HTR-8/SVneo (cell line): ENCODE results near the gene TAF1B.

ENCODE experiments used
- DNase-seq: peaks from one replicate; pipeline ENCODE4 v3.0.0; 2011; ENCODE audit warnings: low spot score, mixed read lengths; ENCODE audit not compliant: insufficient read length
- FAIRE-seq: peaks from 2 replicates; lab custom pipeline; 2011; peaks lifted over from hg19 to GRCh38; lab: Jason Lieb, UNC

TAF1B gene

DNA sequence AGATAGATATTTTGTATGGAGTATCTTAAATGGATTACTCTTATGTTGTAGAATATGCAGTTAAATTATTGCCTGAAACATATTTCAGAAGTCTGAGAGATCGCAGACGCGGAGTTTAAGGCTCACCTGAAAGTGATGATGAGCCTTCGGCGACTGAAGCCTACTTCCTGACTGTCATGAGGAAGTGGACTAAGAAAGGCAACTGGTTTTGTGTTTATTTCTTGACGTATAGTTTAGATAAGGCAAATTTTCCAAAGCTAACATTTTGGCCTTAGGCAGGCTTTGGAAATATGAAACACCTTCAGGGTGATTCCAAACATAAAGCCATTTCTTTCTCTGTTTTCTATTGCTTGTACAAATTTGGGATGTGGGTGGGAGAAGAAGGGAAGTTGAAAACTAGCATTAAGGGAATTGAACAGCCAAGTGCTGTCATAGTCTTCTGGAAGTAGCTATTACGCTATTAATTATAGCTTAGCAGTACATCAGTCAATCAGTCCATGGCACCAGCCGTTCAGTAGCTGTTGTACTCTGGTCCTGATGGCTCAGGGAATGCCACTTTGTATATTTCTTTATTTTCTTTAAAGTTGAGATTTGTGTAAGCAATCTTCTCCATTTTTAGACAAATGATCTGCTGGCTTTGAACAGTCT, 109.7 kb downstream of the TAF1B start:
- FAIRE-seq (no peak), DNase-seq (no peak)

DNA sequence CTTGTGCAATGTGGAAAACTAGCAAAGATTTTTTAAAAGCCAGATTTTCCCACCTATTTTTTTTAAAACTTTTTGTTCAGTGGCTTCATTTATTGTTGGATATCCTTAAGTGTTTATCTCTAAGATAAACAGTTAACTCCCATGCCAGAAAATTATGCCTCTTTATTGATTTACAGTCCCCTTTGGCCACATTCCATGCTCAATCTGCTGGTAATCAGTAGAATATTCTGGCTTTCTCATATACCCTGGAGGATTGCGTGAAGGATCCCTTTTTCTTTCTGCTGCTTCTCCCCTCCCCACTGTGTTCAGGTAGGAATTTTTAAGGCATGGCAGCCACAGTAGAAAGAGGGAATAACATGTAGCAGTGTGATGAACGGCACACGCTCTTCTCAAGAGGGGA, 110.9 kb downstream of the TAF1B start:
- no peak for DNase-seq
- no peak for FAIRE-seq

DNA sequence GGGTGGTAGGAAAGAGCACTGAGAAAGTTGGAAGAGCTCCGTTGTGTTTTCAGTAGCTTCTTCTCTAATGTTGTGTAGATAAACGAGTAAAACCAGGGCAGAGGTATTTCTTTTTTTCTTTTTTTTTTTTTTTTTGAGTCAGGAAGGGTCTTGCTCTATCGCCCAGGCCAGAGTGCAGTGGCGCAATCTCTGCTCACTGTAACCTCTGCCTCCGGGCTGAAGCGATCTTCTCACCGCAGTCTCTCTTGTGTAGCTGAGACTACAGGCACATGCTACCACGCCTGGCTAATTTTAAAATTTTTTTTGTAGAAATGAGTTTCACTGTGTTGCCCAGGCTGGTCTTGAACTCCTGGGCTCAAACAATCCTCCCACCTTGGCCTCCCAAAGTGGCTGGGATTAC, 114.8 kb downstream of the TAF1B start:
- FAIRE-seq = no peak
- no peak for DNase-seq

DNA sequence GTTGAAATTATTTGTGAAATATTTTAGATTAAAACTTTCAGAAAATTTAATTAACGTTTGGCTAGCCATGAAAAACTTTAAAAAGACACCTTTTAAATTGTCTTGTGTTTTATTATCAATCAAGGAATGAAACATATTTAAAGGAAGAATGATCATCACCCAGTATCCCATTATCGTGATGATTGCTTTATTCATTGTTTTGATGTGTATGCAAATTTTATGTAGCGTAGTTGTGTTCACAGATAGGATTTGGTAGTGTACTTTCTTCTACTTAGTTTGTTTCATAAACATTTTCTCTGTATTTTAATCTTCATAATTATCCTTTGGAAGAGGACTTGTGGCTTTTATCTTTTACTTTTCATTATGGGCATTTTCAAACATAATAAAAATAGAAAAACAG, 116.0 kb downstream of the TAF1B start:
- FAIRE-seq = no peak
- no peak for DNase-seq

DNA sequence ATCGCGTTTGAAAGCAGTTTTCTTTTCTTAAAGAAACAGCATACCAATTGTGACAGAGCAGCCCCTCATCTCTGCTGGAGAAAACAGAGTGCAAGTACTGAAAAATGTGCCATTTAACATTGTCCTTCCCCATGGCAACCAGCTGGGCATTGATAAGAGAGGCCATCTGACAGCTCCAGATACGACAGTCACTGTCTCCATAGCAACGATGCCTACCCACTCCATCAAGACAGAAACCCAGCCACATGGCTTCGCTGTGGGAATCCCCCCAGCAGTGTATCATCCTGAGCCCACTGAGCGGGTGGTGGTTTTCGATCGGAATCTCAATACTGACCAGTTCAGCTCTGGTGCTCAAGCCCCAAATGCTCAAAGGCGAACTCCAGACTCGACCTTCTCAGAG, 117.7 kb downstream of the TAF1B start:
- FAIRE-seq (no peak), DNase-seq (no peak)

DNA sequence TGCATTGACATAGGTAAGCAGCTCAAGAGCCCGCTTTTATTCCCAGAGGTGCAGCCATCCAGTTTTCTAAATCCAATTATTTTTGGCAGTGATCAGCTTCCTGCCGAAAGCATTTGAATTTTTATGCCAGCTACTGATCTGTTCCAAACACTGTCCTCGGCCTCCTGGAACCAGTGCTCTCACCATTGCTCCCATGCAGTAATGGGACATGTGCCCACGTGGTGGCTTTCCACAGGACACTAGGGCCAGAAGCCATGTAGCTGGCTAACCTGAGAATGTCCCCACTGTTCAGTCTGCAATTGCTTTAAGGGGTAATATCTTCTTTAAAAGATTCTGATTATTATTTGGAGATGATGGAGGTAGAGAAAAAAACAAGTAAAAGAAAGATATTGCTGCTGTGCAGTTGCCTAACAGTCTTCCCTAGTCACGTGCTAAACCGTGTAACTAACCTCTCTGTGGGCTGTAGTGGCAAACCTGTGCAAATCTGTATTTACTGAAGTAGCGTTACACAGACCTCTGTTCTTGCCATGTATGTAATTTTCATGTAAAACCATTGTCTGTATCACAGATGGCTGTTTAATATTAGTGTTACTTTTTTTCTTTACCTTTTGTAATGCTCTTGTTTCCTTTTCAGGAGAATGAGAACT, 121.2 kb downstream of the TAF1B start:
- DNase-seq (no peak), FAIRE-seq (no peak)

DNA sequence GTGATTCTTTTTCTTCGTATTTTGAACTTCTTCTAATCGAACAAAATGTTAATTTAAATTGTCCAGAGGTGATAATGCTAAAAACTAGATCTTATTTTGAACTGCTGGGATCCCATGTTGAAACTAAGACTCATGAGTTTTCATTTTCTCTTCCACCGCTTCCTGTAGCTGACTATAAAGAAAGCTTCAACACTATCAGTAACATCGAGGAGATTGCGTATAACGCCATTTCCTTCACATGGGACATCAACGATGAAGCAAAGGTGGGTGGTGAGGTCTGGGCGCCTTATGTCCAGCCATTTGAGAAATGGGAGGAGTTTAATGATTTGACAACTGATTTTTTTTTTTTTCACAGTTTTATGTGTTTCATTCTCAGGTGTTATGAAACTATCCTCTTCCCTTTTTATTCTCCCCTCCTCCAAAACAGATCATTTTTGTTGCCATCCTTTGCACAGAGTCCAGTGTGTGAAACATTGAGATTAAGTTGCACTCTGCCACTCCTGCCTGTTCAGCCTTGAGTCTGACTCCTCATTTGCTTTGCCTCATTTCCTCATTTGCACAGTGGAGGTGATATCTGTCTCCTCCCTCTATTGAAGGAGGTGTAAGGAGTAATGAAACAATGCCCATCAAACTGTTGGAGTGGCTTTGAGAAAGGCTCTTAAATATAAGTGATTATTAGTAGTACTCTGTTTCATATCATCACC, 122.0 kb downstream of the TAF1B start:
- no peak for FAIRE-seq

DNA sequence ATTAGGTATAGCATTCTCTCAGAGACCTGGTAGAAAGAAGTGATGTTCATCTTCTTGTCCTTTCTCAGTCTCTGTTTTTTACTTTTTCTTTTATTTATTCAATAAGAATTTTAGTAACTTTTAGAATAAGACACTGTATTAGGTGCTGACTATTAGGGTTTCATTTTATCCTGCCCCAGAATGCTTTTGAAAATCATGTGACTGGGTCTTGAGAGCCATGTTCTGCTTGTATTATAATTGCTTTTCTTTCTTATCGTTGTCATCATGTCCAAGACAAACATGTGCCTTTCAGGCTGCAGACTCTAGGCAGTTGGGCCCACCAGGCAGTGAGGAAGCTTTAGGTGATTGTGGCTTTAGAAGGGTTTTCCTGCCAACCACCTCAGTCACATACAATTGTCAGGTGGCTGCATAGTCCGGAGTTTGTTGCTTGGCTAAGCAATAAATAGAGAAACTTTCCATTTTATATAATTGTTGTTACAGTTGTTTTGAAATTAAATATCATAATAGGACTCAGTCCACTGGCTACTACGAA, 123.3 kb downstream of the TAF1B start:
- no peak for DNase-seq
- no peak for FAIRE-seq

More for the DNA sequence above, 122.0 kb downstream of the TAF1B start:
- no peak for DNase-seq

DNA sequence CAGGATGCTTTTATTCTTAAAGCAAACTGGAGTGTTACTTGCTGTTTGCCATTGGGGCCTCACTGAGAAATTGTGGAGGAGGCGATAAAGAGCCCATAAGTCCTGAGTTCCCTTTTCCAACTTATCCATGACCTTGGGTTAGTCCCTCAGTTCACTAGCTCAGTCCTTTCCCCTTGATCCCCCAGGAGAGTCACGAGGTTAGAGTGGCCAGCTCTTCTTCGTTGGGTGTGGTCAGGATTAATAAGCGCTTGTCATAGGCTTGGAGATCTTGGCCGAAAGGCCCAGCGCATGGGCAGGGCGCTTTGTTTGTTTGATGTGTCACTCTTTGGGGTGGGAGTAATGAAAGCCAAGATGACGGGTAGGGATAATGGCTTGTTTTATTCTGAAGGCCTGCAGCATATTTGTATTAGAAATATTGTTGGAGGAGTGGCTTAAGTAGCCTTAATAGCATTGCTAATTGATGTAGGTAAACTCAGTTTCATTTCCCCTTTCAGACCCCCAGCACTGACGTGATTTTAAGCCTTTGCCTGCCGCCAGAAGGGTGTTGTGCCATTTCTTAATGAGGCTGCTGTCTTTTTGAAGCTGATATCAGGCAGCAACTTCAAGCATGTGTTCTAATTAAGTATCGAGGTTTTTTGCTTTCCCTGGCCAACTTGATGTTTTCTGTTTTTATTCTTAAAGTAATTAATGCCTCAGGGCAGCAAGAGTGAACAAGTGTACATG, 123.9 kb downstream of the TAF1B start:
- FAIRE-seq = no peak
- DNase-seq = no peak

DNA sequence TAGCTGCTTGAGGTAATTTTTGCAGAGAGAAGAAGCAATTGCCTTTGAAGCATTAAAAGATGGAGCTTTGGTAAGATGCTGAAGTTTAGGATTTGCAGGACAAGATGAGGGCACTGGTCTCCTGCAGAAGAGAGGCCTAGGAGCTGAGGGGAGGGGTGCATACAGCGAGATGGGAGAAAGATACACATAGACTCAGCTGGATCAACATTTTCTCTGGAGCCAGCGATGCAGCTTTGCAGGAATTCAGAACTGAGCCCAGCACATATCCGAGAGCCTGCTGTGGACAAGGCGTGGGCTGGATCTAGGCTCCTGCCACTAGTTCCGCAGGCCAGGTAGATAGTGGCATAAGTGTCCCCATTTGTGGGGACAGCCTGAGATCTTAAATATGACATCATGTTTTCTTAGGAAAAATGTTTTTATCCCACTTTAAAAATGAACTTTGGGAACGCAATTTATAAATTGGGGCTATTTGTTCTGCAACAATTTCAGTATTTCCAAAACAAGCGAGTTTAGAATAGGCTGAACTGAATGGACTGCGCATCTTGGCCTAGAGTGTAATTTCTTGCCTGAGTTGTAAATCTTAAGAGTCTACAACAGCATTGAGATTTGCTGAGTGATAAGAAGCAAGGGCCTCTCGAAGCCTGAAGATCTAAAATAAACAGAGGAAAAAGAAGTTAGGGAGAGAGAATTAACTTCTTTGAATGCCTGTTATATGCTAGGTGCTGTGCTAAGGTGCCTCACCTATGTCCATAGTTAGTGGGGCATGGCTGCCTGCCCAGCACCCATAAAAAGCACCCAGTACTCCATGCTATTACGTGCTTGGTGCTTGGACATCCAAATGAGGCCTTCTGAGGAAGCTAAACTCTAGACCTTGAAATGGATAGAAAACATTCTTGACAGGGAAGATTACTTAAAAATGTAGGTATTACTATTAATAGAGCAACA, 125.6 kb downstream of the TAF1B start:
- DNase-seq (no peak), FAIRE-seq (no peak)

DNA sequence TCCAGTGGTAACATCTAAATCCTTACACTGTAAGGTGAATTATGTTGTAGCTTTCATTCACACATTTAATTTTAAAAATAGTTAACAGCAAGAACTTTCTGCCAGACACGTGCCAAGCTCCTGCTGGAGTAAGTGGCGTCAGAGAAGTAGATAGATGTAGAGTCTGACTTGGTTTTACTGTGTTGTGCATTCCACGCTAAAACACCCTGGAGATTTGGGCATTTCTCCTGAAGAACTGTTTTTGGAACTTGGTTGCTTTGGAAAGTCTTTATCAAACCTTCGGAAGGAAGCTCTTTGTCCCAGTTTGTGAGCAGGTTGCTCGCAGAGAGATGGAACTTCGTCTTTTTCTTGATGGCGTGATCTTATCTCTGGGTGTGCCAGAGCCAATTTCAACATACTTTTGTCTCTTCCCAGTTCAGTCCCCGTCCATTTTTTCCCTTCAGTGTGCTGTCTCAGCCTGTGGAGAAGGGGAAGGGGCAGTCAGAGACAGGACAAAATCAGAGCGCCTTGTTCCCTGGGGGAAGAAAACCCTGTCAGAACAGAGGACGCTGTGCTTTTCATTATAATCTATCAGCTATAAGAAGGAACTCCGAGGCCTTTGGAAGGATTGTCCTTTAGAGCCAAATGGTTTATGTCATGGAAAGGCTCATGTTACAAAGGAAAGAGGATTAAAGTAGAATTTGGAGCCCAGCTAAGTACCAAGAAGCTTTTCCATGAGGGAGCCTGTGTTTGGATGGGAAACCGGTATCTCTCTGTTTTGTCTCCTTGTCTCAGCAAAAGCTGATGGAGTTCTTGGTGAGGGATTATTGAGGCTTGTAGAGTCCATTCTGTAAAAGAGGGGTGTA, 127.1 kb downstream of the TAF1B start:
- FAIRE-seq (no peak), DNase-seq (no peak)

DNA sequence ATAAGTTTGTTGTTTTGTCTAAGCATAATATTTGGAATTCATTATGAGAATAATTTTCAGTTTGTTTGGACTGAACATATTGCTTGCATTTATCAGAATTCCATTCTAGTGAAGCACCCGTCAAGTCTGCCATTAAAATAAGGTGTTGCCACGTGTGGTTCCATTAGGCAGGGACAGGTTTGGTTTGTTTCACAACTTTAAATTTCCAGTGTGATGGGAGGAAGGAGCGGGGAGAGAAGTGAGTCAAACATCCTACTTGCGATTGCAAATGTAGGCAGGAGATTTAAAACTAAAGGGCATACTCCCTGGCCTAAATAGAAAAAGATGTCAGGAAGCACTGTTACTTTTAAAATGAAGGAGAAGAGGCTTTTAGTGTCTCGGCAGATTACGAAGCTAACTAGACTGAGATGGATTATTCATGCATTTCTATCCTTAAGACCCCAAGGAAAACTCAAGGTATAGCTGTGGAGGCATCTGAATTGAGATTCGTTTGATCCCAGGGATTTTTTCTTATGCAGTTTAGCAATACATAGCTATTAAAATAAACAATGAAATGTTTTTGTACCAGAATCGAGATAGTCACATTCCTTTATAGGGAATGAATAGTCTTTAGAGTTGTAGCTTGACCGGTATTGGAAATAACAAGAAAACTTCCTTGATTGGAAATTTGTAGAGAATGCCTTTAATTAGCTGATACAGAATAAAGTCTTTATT, 128.0 kb downstream of the TAF1B start:
- no peak for FAIRE-seq
- no peak for DNase-seq

DNA sequence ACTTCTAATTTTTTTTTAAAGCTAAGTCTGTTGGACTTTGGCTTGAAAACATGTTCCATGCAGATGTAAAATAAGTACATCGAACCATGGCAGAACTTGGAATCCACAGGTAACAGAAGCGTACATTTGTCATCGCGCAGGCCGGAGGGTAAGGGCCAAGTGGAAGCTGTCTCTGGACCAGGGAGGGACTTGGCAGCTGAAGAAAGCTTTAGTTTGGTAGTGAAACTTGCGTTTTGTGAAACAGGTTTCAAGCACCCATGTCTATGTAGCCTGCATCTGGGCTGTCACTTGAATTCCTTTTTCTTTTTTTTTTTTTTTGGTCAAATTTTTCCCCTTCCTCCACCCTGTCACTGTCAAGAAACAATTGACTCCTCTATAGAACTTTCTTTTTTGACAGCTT, 128.6 kb downstream of the TAF1B start:
- FAIRE-seq = no peak
- no peak for DNase-seq

DNA sequence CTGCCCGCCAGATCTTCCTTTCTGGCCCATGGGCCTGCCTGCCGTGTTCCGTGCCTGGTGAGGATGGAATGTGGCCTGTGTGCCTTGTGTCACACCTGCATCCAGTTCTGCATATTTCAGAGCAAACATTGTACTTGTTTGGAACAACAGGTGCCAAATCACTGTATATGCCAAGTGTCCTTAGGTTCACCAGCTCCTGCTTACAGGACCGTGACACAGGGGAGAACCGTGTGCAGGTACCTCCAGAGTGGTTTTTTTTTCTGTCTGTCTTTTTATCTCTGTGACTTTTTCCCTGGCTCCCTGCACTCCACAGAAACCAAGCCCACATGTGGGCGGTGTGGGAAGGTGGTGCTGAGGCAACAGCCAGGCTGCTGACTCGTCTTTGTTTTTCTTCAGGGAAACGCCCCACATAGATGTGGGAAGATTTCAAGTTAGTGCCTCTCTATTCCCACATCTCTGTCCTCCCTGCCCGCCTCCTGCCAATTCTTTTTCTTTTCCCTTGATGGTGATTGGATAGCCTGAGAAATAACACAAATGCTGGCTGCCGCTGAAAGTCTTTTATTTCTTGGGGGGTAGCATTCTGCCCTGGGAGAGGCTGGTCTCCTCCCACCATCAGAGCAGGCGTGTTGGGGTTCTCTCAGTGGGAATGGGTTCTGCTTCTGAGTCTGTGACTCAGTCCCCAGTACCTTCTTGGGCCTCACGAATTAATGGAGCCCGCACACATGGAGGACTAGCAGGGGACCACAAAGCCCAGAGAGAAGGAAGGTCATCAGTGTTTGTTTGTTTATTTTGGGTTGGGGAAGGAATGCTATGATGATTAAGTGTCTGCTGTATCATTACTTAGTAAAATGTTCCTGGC, 129.6 kb downstream of the TAF1B start:
- DNase-seq (no peak), FAIRE-seq (no peak)

DNA sequence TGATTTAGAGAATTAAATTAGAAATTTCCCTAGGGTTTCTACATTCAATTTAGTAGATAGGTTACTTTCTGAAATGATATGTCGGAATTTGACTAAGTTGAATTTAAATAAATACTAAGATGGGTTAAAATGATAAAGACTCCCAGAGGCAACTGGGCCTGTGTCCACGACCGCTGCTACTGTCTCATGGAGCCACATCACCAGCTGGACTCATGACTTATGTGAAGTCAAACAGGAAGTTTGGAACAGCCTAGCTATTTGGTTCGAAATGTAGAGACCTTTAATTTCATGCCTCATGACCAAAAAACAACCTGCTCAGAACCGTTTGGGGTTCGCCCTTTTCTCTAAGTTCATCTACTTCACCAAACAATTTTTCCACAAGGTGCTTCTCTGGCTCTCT, 130.4 kb downstream of the TAF1B start:
- DNase-seq (no peak), FAIRE-seq (no peak)

DNA sequence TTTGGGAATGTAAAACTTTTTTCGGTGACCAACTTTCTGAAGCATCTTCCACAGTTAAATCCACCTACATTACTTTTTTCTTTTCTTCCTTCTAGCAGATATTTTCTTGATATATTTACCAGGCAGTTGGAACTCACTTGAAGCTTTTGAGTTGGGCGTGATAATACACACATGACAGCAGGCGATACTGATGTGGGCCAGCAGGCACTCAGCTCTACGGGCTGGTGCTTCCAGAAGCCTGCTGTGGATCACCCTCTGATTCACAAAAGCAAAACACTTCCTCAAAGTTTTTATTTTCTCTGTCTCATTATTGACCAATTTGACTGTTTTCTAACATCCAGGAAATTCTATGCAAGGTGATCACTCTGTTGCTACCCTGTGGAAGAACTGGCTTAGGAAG, 131.1 kb downstream of the TAF1B start:
- FAIRE-seq = no peak
- no peak for DNase-seq

DNA sequence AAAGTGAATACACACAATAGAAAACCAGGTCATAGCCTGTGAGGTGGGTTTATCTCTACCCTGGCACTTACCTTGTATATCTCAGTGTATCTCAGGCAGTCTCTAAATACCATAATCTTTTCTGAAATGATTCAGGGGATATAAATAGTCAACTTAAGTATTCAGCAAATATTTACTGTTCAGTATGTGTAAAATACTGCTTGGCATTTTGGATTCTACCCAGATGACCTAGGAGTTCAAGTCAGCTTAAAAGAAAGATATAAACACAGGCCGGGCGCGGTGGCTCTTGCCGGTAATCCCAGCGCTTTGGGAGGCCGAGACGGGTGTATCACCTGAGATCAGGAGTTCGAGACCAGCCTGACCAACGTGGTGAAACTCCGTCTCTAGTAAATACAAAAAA, 132.1 kb downstream of the TAF1B start:
- DNase-seq (no peak), FAIRE-seq (no peak)
